GM20431 (cell line): Measurements from ENCODE around the gene METTL15.
"Not testable (repeated sequence)": the region's sequence is repeated elsewhere in the genome, so short reads cannot be mapped to it uniquely, and the experiment has no call there.

Experiments
- in situ Hi-C: fragments of 300-500 bp; cut with MseI, MboI; formaldehyde crosslinking; loops from one replicate; pipeline ENCODE4 v1.15.0; 2020; ENCODE audit warnings: low sequenced_read_pairs; ENCODE audit not compliant: unreplicated experiment

The METTL15 gene

DNA sequence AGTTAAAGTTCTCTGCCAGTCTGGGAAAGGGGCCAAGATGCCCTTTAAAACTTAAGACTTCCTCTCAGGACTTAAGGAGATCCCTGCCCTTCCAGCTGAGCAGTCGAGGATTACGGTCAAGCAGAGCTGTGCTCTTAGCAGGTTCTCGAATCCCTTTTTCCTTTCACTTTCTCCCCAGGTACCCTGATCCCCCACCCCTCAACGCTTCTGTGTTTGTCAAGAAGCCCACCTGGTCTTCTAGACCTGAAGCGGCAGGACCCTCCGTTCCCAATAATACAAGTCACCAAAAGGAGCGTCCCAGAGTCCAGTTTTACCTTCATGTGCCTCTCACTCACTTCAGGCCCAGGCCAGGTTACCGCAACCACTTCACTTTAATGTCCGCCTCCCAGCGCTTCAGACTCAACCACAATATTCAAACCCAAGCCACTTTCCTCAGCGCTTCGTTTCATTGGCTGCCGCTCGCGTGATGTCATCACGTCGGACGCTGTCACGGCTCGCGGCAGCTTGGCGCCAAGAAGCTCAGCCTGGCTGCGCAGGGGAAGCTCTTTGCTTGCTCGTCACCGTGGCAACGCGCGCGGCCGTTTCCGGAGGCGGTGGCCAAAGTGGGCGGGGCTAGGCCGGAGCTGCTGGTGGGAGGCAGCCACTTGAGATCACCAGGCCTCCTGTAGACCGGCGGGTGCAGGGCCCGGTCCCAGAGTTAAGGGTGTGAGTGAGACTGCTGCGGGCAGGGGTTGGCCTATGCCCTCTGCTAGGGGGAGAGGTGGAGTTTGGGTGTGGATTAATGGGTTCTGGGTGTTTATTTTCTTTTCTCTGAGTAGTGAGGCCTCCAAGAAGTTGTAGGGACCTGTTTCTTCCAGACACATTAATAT lies at the start of gene METTL15, which contains the start of gene KIF18A:
TSS of gene METTL15 (plus strand) at position 639 of the 869 bp plus-strand sequence. CDS start 4,947 bp downstream, outside the sequence.
TSS of gene KIF18A (minus strand) at position 407 of the 869 bp plus-strand sequence. CDS start 10,209 bp downstream, outside the sequence.
- in situ Hi-C loops: no loop called here

DNA sequence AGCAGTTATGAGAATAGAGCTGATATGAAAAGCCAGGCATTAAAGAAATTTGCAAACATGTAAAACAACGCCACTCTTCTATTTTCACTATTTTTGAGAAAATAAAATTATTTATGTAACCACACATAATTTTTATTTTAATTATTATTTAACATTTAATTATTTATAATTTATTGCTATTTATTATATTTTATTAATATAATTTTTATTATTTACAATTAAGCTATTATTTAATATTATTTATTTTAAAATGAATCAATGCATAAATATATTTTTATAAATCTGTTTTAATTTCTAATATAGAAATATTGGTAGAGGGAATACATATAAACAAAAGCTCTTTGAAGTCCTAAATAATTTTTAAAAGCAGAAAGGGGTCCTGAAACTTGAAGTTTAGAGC lies 36.9 kb upstream of the METTL15 start:
- in situ Hi-C loops: no loop called here

- in situ Hi-C loops: no loop called here
Observed at GRCh38 chr11:28072321-28072720, 35.9 kb upstream of the METTL15 start.

DNA sequence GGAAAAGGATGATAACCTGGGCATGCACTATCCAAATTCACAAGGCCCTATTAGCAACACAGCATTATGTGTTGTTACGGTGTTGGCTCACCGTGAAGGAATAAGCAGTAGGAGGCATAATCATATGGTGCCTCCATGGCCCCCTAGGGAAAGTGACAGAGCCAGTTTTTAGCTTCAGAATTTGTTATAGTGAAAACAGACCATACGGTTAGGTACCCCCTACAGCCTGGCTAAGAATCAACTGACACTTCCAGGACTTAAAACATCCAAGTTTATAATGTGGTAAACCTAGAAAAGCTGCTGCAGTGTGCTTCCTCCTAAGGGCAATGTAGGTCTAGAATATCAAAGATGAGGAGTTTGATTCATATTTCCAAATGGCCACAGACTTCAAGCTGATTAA lies 30.7 kb upstream of the METTL15 start:
- in situ Hi-C loops: no loop called here

GRCh38 chr11:28083118-28083517 lies 25.1 kb upstream of the METTL15 start:
- in situ Hi-C loops: no loop called here

DNA sequence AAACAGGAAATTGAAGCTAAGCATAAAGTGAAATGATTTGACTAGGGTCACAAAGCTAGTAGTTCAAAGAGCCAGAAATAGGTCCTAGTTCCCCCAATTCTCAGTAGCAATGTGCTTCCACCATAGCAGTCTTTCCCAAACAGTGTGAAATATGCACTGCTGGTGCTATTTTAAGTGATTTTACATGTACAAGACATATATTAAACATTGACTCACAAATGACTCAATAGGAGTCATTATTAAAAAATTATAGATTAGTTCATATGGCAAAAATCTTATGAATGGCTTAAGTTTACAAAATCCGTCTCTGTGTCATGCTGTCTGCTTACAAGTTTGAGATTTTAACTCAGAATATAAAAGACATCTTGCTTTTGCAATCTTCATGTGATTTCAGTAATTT lies 21.6 kb upstream of the METTL15 start:
- in situ Hi-C loops: no loop called here

- in situ Hi-C loops: not testable (repeated sequence)
Observed at GRCh38 chr11:28087192-28087591, 21.0 kb upstream of the METTL15 start.

GRCh38 chr11:28087693-28088092 lies 20.5 kb upstream of the METTL15 start:
- in situ Hi-C loops: not testable (repeated sequence)

DNA sequence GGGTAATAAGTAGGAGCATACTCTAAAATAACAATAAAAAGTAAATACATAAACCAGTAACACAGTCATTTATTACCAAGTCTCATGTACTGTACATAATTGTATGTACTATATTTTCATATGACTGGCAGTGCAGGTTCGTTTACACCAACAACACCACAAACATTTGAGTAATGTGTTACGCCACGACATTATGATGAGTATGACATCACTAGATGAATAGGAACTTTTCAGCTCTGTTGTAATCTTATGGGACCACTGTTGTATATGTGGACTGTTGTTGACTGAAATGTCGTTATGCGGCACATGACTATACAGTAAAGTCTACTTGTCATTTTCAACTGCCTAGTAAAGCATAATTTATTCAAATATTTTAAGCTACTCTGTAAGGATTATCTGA lies 18.8 kb upstream of the METTL15 start:
- in situ Hi-C loops: no loop called here

- in situ Hi-C loops: no loop called here
Observed at GRCh38 chr11:28090052-28090749, 18.0 kb upstream of the METTL15 start.

GRCh38 chr11:28092786-28093185 lies 15.4 kb upstream of the METTL15 start:
- in situ Hi-C loops: no loop called here

GRCh38 chr11:28098257-28098656 lies 9.9 kb upstream of the METTL15 start:
- in situ Hi-C loops: no loop called here

DNA sequence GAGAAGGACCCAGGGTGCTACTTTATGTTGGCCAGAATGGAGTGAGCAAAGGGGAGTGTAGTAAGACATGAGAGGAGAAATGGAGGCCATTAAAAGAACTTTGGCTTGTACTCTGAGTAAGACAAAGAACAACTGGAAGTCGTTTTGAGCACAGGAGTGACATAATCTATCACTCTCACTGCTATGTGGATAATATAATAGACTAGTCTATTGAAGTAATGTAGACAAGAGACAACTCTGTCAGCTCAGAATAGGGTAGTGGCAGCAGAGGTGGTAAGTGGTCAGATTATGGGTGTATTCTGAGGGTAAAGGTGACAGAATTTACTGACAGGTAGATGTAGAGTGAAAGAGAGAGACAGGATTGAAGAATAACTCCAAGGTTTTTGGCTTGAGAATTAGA lies 8.5 kb upstream of the METTL15 start:
- in situ Hi-C loops: no loop called here

DNA sequence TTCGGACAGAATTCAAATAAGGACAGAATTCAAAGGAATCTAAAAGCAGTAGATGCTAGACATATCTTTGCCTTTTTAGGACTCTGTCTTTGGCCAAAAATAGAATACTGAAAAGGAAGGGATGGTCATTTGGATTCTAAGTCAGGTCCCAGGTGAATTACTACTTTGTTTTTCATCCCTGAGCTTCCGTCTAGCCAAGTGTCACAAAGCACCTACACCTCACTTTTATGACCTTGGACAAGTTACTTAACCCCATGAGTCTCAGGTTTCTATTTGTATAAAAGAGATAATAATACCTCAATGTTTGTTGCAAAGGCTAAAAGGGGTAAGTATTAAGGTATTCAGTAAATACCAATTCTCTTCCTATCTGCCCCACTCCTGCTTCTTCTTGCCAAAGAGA lies 7.5 kb upstream of the METTL15 start:
- in situ Hi-C loops: no loop called here

DNA sequence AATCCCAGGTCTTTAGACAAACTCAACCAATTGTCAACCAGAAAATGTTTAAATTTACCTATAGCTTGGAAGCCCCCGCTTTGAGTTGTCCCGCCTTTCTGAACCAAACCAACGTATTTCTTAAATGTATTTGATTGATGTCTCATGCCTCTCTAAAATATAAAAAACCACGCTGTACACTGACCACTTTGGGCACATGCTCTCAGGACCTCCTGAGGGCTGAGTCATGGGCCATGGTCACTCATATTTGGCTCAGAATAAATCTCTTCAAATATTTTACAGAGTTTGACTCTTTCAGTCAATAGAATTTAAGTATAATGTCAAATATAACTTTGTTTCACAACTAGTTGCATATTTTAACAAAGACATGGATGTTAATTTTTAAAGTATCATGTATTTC lies 5.9 kb upstream of the METTL15 start:
- in situ Hi-C loops: not testable (repeated sequence)

- in situ Hi-C loops: no loop called here
Observed at GRCh38 chr11:28104425-28104824, 3.8 kb upstream of the METTL15 start.

GRCh38 chr11:28104984-28105383 lies 3.2 kb upstream of the METTL15 start:
- in situ Hi-C loops: no loop called here

GRCh38 chr11:28105869-28106268 lies 2.3 kb upstream of the METTL15 start:
- in situ Hi-C loops: no loop called here

GRCh38 chr11:28106353-28107043 lies 1.7 kb upstream of the METTL15 start:
- in situ Hi-C loops: no loop called here

DNA sequence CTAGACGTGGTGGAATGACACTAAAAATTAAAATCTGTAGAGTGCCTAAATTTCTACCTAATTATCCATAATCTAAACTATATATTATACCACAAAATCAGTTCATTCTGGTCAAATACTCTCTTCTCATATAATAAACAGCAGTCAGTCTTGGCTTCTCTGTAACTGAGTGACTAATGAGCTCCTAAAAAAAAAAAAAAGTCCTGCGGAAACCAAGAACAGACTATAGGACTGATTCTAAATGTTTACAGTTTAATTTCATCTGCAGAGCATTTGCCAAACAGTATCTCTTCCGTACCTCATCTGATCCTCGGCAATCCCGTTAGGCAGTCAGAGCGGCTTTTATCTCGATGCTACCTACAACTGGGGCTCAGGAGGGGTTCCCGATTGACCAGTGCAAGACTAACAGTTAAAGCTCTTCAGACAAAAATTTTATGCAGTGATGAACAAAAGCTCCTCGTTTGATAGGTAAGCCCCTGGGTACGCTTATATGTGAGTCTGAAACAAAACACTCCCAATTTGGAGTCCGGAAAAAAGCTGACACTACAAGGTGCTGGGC lies 918 bp upstream of the METTL15 start:
- in situ Hi-C loops: no loop called here
